ENCODE data around the gene TBC1D12. TPM values are rescaled to one million over a fixed set of nuclear protein-coding genes. Genes with fewer than 3 reads are reported as not detected.
"Not testable (repeated sequence)": the region's sequence is repeated elsewhere in the genome, so short reads cannot be mapped to it uniquely, and the experiment has no call there.

Gene TBC1D12
- total RNA-seq, 6 experiments from 2014 or later: 4.9 to 7.1 (median 5.4) TPM

DNA sequence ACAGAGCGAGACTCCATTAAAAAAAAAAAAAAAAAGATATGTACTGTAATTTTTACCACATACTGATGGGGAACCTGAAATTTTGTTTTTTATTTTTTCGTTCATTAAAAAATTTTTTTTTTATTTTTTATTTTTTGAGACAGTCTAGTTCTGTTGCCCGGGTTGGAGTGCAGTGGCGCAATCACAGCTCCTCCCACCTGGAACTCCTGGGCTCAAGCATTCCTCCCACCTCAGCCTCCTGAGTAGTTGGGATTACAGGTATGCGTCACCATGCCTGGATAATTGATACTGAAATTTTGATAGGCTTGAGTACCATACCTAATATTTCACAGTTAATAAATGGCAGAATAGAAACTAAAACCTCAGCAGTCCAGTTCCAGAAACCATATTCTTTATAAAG lies 122.4 kb downstream of the TBC1D12 start:
- H3K4me3 Mint-ChIP-seq: no peak overlapping the region
- no peaks in the 10 kb centered on the region for H3K9me3 Mint-ChIP-seq
- no peak for DNase-seq
- H3K36me3 Mint-ChIP-seq (ENCODE audit: low read depth): no peaks in the 10 kb centered on the region
- H3K27me3 Mint-ChIP-seq (ENCODE audit: insufficient read depth): no peaks in the 10 kb centered on the region
- 0 out of 2 replicates have a peak, but pooled peaks cover 5% of the 10 kb centered on the region for H3K4me1 Mint-ChIP-seq (ENCODE audit: low read depth)
- no peak overlapping the region for H3K27ac Mint-ChIP-seq
- TF ChIP-seq, protein P1, sequence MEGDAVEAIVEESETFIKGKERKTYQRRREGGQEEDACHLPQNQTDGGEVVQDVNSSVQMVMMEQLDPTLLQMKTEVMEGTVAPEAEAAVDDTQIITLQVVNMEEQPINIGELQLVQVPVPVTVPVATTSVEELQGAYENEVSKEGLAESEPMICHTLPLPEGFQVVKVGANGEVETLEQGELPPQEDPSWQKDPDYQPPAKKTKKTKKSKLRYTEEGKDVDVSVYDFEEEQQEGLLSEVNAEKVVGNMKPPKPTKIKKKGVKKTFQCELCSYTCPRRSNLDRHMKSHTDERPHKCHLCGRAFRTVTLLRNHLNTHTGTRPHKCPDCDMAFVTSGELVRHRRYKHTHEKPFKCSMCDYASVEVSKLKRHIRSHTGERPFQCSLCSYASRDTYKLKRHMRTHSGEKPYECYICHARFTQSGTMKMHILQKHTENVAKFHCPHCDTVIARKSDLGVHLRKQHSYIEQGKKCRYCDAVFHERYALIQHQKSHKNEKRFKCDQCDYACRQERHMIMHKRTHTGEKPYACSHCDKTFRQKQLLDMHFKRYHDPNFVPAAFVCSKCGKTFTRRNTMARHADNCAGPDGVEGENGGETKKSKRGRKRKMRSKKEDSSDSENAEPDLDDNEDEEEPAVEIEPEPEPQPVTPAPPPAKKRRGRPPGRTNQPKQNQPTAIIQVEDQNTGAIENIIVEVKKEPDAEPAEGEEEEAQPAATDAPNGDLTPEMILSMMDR (IDR thresholded peaks at IDR 0.05): no peak

DNA sequence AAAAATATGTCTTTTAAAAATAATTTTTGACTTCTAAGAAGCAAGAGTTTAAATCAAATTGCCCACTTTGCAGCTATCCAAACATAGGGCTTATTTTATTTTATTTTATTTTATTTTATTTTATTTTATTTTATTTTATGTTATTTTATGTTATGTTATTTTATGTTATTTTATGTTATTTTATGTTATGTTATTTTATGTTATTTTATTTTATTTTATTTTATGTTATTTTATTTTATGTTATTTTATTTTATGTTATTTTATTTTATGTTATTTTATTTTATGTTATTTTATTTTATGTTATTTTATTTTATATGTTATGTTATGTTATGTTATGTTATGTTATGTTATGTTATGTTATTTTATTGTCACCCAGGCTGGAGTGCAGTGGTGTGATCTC lies 129.2 kb downstream of the TBC1D12 start:
- not testable (repeated sequence) for H3K4me3 Mint-ChIP-seq; H3K27ac Mint-ChIP-seq; H3K27me3 Mint-ChIP-seq (ENCODE audit: insufficient read depth); H3K9me3 Mint-ChIP-seq; H3K4me1 Mint-ChIP-seq (ENCODE audit: low read depth); H3K36me3 Mint-ChIP-seq (ENCODE audit: low read depth); DNase-seq

DNA sequence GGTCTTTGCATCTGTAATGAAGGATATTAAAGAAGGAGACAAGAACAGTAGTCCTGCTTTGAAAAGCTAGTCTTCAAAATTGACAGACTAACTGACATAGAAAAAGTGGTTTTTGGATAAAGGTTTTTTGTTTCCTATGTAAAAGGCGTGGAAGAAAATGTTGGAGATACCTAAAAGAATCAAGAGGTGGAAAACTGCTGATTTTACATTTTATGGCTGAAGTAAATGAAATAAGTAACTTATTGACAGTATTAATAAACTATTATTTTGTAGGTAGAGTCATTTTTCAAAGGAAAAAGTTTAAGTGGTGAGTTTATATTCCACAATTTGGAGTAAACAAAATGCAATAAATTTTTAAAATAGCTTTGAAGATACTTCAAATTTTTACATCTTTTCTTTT lies 130.7 kb downstream of the TBC1D12 start:
- no peak for DNase-seq
- no peaks in the 10 kb centered on the region for H3K9me3 Mint-ChIP-seq
- peaks cover 4% of the 10 kb centered on the region; the same call in 1 of the 2 replicates for H3K36me3 Mint-ChIP-seq (ENCODE audit: low read depth)
- no peaks in the 10 kb centered on the region for H3K4me1 Mint-ChIP-seq (ENCODE audit: low read depth)
- TF ChIP-seq, protein P1 (IDR thresholded peaks at IDR 0.05): no peak
- no peaks in the 10 kb centered on the region; the same call in 1 of the 2 replicates for H3K27me3 Mint-ChIP-seq (ENCODE audit: insufficient read depth)
- H3K27ac Mint-ChIP-seq: no peak overlapping the region
- H3K4me3 Mint-ChIP-seq: no peak overlapping the region

DNA sequence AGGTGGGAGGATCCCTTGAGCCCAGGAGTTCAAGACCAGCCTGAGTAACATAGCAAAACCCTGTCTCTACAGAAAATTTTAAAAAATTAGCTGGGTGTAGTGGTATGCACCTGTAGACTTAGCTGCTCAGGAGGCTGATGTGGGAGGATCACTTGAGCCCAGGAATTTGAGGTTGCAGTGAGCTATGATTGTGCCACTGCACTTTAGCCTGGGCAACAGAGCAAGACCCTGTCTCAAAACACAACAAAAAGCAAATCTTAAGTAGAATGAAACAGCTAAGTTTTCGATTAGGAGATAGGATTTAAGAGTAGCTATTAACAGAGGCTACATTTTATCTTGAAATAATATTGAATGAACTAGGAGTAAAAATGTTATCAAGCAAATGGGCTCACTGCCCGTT lies 139.9 kb downstream of the TBC1D12 start:
- H3K9me3 Mint-ChIP-seq; H3K27me3 Mint-ChIP-seq (ENCODE audit: insufficient read depth); H3K4me3 Mint-ChIP-seq; DNase-seq; H3K36me3 Mint-ChIP-seq (ENCODE audit: low read depth); H3K27ac Mint-ChIP-seq: not testable (repeated sequence)
- peaks cover 13% of the 10 kb centered on the region for H3K4me1 Mint-ChIP-seq (ENCODE audit: low read depth)

DNA sequence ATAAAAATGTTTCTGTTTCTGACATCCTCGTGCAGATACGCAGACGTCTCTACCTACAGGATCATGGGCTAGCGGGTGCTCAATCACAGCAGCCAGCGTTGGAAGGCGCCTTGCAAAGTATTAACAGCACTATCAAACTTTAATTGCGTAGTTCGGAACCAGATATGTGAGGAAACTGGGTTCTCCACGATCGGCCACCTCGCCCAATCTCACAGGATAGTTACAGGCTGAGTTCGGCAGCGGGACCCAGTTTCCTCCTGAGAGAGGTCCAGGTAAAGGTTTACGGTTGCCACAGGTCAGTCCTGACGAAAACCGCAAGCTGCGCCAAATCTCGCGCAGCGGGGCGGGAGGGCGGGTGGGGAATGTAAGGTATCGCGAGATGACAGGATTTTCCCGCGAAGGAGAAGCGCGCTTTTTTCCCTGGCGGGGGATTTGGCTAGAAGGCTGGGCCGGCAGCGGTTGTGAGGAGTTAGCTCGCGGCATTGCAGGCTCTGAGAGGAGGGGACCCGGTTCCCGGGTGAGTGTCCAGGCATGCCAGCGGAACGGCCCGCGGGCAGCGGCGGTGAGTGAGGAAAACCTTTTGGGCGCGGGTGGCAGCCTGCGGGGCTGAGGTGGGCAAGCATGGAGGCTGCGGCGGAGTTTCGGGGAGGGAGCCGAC lies 143.2 kb downstream of the TBC1D12 start, which contains the start of gene HELLS:
TSS of gene HELLS (plus strand) at position 398 of the 658 bp plus-strand sequence. CDS start at position 532, 134 bp downstream.
- H3K27me3 Mint-ChIP-seq (ENCODE audit: insufficient read depth): peaks cover 3% of the 10 kb centered on the region
- TF ChIP-seq, protein P1 (IDR thresholded peaks at IDR 0.05): no peak
- H3K27ac Mint-ChIP-seq: peak within 1 kb of the TSS; percentile 94
- peaks cover 6% of the 10 kb centered on the region; the same call in 1 of the 2 replicates for H3K36me3 Mint-ChIP-seq (ENCODE audit: low read depth)
- no peaks in the 10 kb centered on the region for H3K9me3 Mint-ChIP-seq
- H3K4me3 Mint-ChIP-seq: peak within 1 kb of the TSS; percentile 94
- peak; percentile 74 for DNase-seq
- H3K4me1 Mint-ChIP-seq (ENCODE audit: low read depth): peaks cover 26% of the 10 kb centered on the region

DNA sequence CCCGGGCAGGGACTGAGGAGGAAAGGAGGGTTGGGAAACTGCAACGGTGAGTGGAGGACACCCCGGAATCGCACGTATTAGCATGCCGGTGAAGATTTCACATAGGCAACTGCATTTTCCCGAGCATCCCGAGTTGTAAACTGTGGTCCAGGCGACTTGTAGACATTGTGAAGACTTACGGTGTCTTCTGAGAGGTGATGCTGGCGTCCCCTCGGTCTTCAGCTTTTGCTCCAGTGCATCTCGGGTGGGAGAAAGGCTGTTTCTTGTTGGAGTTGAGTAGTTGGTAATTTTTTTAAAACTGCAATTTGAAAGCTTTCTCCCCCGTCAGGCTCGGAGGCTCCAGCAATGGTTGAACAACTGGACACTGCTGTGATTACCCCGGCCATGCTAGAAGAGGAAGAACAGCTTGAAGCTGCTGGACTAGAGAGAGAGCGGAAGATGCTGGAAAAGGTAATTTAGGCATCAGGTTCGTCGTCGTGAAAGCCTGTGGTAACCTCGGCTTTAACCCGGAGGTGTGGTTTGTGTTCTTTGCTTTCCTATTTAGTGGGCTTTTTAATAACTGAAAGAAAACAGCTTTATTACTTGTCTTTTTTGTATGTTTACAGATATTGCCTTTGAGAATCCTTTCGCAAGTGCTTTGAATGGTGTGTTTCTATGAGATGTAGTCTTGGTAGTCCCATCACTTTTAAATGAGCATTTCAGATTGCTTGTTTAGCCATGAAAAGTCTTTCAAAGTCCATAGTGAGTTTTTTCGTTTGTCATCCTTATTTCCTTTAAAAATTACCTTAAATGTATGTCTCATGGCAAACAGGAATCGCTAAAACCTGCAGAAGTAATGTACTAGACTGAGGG lies 143.9 kb downstream of the TBC1D12 start:
- Mint-ChIP-seq H3K27ac (peak overlapping the region; percentile 94), H3K4me1 (ENCODE audit: low read depth) (peaks cover 26% of the 10 kb centered on the region), H3K4me3 (peak overlapping the region; percentile 94), H3K36me3 (ENCODE audit: low read depth) (peaks cover 6% of the 10 kb centered on the region; the same call in 1 of the 2 replicates), H3K27me3 (ENCODE audit: insufficient read depth) (peaks cover 3% of the 10 kb centered on the region), H3K9me3 (no peaks in the 10 kb centered on the region)
- TF ChIP-seq, protein P1 (IDR thresholded peaks at IDR 0.05): no peak
- peak; percentile 1 for DNase-seq
